Fibroblast of lung (primary cell): ENCODE measurements around the gene CCDC60. TPM values are rescaled to one million over a fixed set of nuclear protein-coding genes. Genes with fewer than 3 reads are reported as not detected.

Experiments used
- DNase-seq, 2 donors: peaks; one replicate each; pipeline versions ENCODE4 v3.0.0 to v3.0.0-alpha.2; 2010; ENCODE audit warnings: low read depth in 2 of 2
- H2AFZ ChIP-seq: 2 replicates; pipeline ENCODE4 v1.5.1; 2012; ENCODE audit warnings: low read length, control low read depth, inconsistent platforms
- H3K27ac ChIP-seq: 2 replicates; pipeline ENCODE4 v1.5.1; 2011; ENCODE audit warnings: low read length, control low read depth; ENCODE audit not compliant: insufficient read depth
- H3K27me3 ChIP-seq: 2 replicates; pipeline ENCODE4 v1.5.1; 2011; ENCODE audit warnings: mild to moderate bottlenecking, low read length; ENCODE audit not compliant: control insufficient read depth, insufficient read depth
- H3K36me3 ChIP-seq: 2 replicates; pipeline ENCODE4 v1.5.1; 2011; ENCODE audit warnings: low read length; ENCODE audit not compliant: control insufficient read depth, insufficient read depth
- H3K4me1 ChIP-seq: 2 replicates; pipeline ENCODE4 v1.5.1; 2011; ENCODE audit warnings: low read length; ENCODE audit not compliant: control insufficient read depth, insufficient read depth; ENCODE audit errors: extremely low read depth
- H3K4me2 ChIP-seq: 2 replicates; pipeline ENCODE4 v1.5.1; 2011; ENCODE audit warnings: low read length, control low read depth; ENCODE audit not compliant: insufficient read depth; ENCODE audit errors: extremely low read depth
- H3K4me3 ChIP-seq, 4 experiments: fragments of 200-600 bp in 1 of 4; sonication (generic) in 1 of 4; replicated peaks in 1 of 4; 2 replicates each; pipeline ENCODE4 v1.5.1; 2011 to 2016; ENCODE audit warnings: low read length in 4 of 4, low read depth in 3 of 4, mild to moderate bottlenecking in 3 of 4, control low read depth in 2 of 4, inconsistent platforms in 1 of 4, mixed read lengths in 1 of 4; ENCODE audit not compliant: insufficient read depth in 1 of 4; ENCODE audit errors: control extremely low read depth in 1 of 4
- H3K79me2 ChIP-seq: 2 replicates; pipeline ENCODE4 v1.5.1; 2012; ENCODE audit warnings: mild to moderate bottlenecking, low read length, inconsistent platforms; ENCODE audit not compliant: control insufficient read depth, insufficient read depth
- H3K9ac ChIP-seq: 2 replicates; pipeline ENCODE4 v1.5.1; 2011; ENCODE audit warnings: mild to moderate bottlenecking, low read length, control low read depth; ENCODE audit not compliant: insufficient read depth
- H3K9me3 ChIP-seq: 2 replicates; pipeline ENCODE4 v1.5.1; 2012; ENCODE audit warnings: low read depth, low read length; ENCODE audit not compliant: control insufficient read depth, insufficient read depth
- H4K20me1 ChIP-seq: 2 replicates; pipeline ENCODE4 v1.5.1; 2011; ENCODE audit warnings: low read length; ENCODE audit not compliant: control insufficient read depth, insufficient read depth; ENCODE audit errors: extremely low read depth
- CTCF ChIP-seq, 2 donors: IDR thresholded peaks in 1 of 2; conservative IDR thresholded peaks in 1 of 2; 1 replicate in 1 of 2; 2 replicates in 1 of 2; pipeline ENCODE4 v1.5.1; 2011 to 2012; ENCODE audit warnings: low read length in 2 of 2, control low read depth in 1 of 2, inconsistent platforms in 1 of 2, low read depth in 1 of 2, mild to moderate bottlenecking in 1 of 2
- EZH2 ChIP-seq: IDR thresholded peaks from 2 replicates; pipeline ENCODE4 v1.5.1; 2012; ENCODE audit warnings: low read length, control low read depth, mild to moderate bottlenecking; ENCODE audit errors: missing control alignments
- polyA plus RNA-seq, 2 donors: library from polyadenylated mRNA; depleted of rRNA in 1 of 2; stranded (reverse) in 1 of 2; unstranded in 1 of 2; fragments of >200 nt; gene quantifications; 2 replicates each; pipeline ENCODE4 v1.2.1, GENCODE V29; 2011 to 2012; ENCODE audit warnings: missing spikeins in 1 of 2
- total RNA-seq: library from RNA; depleted of rRNA; stranded (reverse); fragments of >200 nt; gene quantifications from 2 replicates; pipeline ENCODE4 v1.2.1, GENCODE V29; 2014

CCDC60 gene
- total and polyA plus RNA-seq, 2 donors (not counting 1 experiment from before 2014, with no cell fraction given): not detected

- no peaks in the 10 kb centered on the region for H3K9me3 ChIP-seq
- DNase-seq: no peak
- no peak overlapping the region for H3K4me2 ChIP-seq
- no peaks in the 10 kb centered on the region for H3K4me1 ChIP-seq
- no peak overlapping the region for H2AFZ ChIP-seq
- H4K20me1 ChIP-seq: no peaks in the 10 kb centered on the region
- no peak for TF ChIP-seq CTCF (conservative IDR thresholded peaks at IDR 0.05 in 1 of 2, IDR thresholded peaks at IDR 0.05 in 1 of 2; ENCODE audit: low read depth in 1 of 2, low read length in 2 of 2)
- TF ChIP-seq EZH2: no peak
- no peak overlapping the region for H3K9ac ChIP-seq
- no peak overlapping the region for H3K4me3 ChIP-seq
- H3K27me3 ChIP-seq: no peaks in the 10 kb centered on the region
- H3K36me3 ChIP-seq: no peaks in the 10 kb centered on the region
- H3K27ac ChIP-seq: no peak overlapping the region
- H3K79me2 ChIP-seq: no peaks in the 10 kb centered on the region
These were observed 125.0 kb downstream of the CCDC60 start for GRCh38 chr12:119459481-119459880.

- no peak for DNase-seq
- no peak for TF ChIP-seq EZH2
- no peak for TF ChIP-seq CTCF (conservative IDR thresholded peaks at IDR 0.05 in 1 of 2, IDR thresholded peaks at IDR 0.05 in 1 of 2; ENCODE audit: low read depth in 1 of 2, low read length in 2 of 2)
- H3K9ac ChIP-seq: no peak overlapping the region
These were observed 126.3 kb downstream of the CCDC60 start for GRCh38 chr12:119460876-119461275.

DNA sequence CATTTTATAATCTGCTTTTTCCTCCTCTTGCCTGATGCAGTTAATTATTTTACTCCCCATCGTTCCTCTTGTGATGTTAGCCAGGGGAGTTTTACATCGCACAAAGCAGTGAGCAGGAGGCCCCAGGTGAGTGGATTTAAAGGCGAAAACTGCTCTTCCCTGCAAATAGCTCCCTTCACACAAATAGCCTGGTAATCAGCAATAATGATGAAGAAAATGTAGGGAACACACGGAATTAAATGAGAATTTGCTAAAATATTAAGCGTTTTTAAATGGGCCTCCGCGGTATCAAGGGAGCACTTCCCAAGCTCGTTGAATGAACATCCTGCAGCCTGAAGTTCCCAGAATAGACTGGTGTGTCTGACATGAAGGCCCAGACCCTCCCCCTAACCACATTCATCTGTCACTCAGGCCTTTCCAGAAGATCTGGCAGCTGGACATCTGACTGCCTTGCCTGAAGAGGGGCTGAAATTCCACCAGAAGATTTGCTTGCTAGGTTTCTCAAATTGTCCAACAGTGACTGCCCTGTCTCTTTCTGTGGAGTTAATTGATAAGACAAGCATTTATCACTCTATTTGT, 127.2 kb downstream of the CCDC60 start:
- Histone ChIP-seq H4K20me1 (no peaks in the 10 kb centered on the region), H3K4me1 (no peaks in the 10 kb centered on the region), H3K9me3 (no peaks in the 10 kb centered on the region), H2AFZ (no peak overlapping the region), H3K9ac (no peak overlapping the region), H3K4me3 (no peak overlapping the region), H3K27ac (no peak overlapping the region), H3K79me2 (no peaks in the 10 kb centered on the region), H3K4me2 (no peak overlapping the region), H3K36me3 (no peaks in the 10 kb centered on the region), H3K27me3 (no peaks in the 10 kb centered on the region)
- DNase-seq: no peak
- TF ChIP-seq CTCF (conservative IDR thresholded peaks at IDR 0.05 in 1 of 2, IDR thresholded peaks at IDR 0.05 in 1 of 2; ENCODE audit: low read depth in 1 of 2, low read length in 2 of 2): no peak
- TF ChIP-seq EZH2: no peak

More at GRCh38 chr12:119460876-119461275, 126.3 kb downstream of the CCDC60 start:
- no peaks in the 10 kb centered on the region for H3K36me3 ChIP-seq
- H3K4me2 ChIP-seq: no peak overlapping the region
- H2AFZ ChIP-seq: no peak overlapping the region
- H4K20me1 ChIP-seq: no peaks in the 10 kb centered on the region
- no peak overlapping the region for H3K4me3 ChIP-seq
- no peaks in the 10 kb centered on the region for H3K27me3 ChIP-seq
- H3K4me1 ChIP-seq: no peaks in the 10 kb centered on the region
- no peaks in the 10 kb centered on the region for H3K9me3 ChIP-seq
- H3K27ac ChIP-seq: no peak overlapping the region
- H3K79me2 ChIP-seq: no peaks in the 10 kb centered on the region
